Neuronal stem cell (in vitro differentiated cells): Measurements from ENCODE around the gene PLEK.

Experiments used
- DNase-seq: peaks from one replicate; pipeline ENCODE4 v3.0.0-alpha.2; 2013; ENCODE audit warnings: low spot score
- H2AFZ ChIP-seq: one replicate; pipeline ENCODE4 v1.6.1; 2013; ENCODE audit warnings: mild to moderate bottlenecking, low read length, inconsistent platforms
- H2AK5ac ChIP-seq: 2 replicates; pipeline ENCODE4 v1.6.1; 2013; ENCODE audit warnings: low read depth, mild to moderate bottlenecking, inconsistent platforms, low read length, moderate library complexity, mixed read lengths
- H2BK120ac ChIP-seq: 2 replicates; pipeline ENCODE4 v1.6.1; 2013; ENCODE audit warnings: low read depth, mild to moderate bottlenecking, inconsistent platforms, low read length, moderate library complexity, mixed read lengths
- H2BK12ac ChIP-seq: one replicate; pipeline ENCODE4 v1.6.1; 2013; ENCODE audit warnings: low read length, inconsistent platforms
- H2BK15ac ChIP-seq: 2 replicates; pipeline ENCODE4 v1.6.1; 2013; ENCODE audit warnings: mild to moderate bottlenecking, low read length, inconsistent platforms, mixed read lengths
- H2BK5ac ChIP-seq: one replicate; pipeline ENCODE4 v1.6.1; 2013; ENCODE audit warnings: inconsistent platforms, mild to moderate bottlenecking, low read length, moderate library complexity
- H3K14ac ChIP-seq: one replicate; pipeline ENCODE4 v1.6.1; 2013; ENCODE audit warnings: low read length, inconsistent platforms
- H3K18ac ChIP-seq: 2 replicates; pipeline ENCODE4 v1.6.1; 2013; ENCODE audit warnings: low read length, inconsistent platforms
- H3K23ac ChIP-seq: 2 replicates; pipeline ENCODE4 v1.6.1; 2013; ENCODE audit warnings: low read depth, mild to moderate bottlenecking, mixed read lengths, low read length, inconsistent platforms; ENCODE audit not compliant: poor library complexity
- H3K27ac ChIP-seq: replicated peaks from 3 replicates; pipeline ENCODE4 v1.5.1; 2013; ENCODE audit warnings: low read length, inconsistent platforms
- H3K27me3 ChIP-seq, 3 experiments: 2 replicates each; pipeline ENCODE4 v1.6.1; 2013; ENCODE audit warnings: low read length in 3 of 3, mild to moderate bottlenecking in 2 of 3, inconsistent platforms in 1 of 3, low read depth in 1 of 3, mixed read lengths in 1 of 3, moderate library complexity in 1 of 3; ENCODE audit not compliant: control insufficient read depth in 3 of 3, insufficient read depth in 3 of 3
- H3K36me3 ChIP-seq, 2 donors: replicated peaks in 1 of 2; 2 replicates each; pipeline ENCODE4 v1.6.1; 2013; ENCODE audit warnings: low read length in 2 of 2; ENCODE audit not compliant: control insufficient read depth in 2 of 2, insufficient read depth in 2 of 2
- H3K4ac ChIP-seq: 2 replicates; pipeline ENCODE4 v1.6.1; 2013; ENCODE audit warnings: inconsistent platforms, mild to moderate bottlenecking, low read length, moderate library complexity
- H3K4me1 ChIP-seq, 2 donors: 1 replicate in 1 of 2; 2 replicates in 1 of 2; pipeline ENCODE4 v1.6.1; 2013; ENCODE audit warnings: low read length in 2 of 2, low read depth in 1 of 2; ENCODE audit not compliant: control insufficient read depth in 2 of 2, insufficient read depth in 1 of 2
- H3K4me2 ChIP-seq: one replicate; pipeline ENCODE4 v1.6.1; 2013; ENCODE audit warnings: mild to moderate bottlenecking, low read length, inconsistent platforms; ENCODE audit not compliant: insufficient read depth, poor library complexity, severe bottlenecking
- H3K4me3 ChIP-seq, 2 donors: 2 replicates each; pipeline ENCODE4 v1.5.1; 2013; ENCODE audit warnings: low read length in 2 of 2, mild to moderate bottlenecking in 2 of 2, inconsistent platforms in 1 of 2, moderate library complexity in 1 of 2
- H3K79me1 ChIP-seq: one replicate; pipeline ENCODE4 v1.6.1; 2013; ENCODE audit warnings: low read depth, mild to moderate bottlenecking, inconsistent platforms, low read length, moderate library complexity
- H3K9ac ChIP-seq: one replicate; pipeline ENCODE4 v1.6.1; 2013; ENCODE audit warnings: mild to moderate bottlenecking, low read depth, low read length, inconsistent platforms; ENCODE audit not compliant: poor library complexity
- H3K9me3 ChIP-seq, 2 donors: replicated peaks in 1 of 2; 2 replicates each; pipeline versions ENCODE3 to v1.6.1; 2013; ENCODE audit warnings: low read length in 2 of 2, mild to moderate bottlenecking in 2 of 2, inconsistent platforms in 1 of 2, low read depth in 1 of 2, mixed read lengths in 1 of 2, moderate library complexity in 1 of 2; ENCODE audit not compliant: control insufficient read depth in 2 of 2, insufficient read depth in 1 of 2
- H4K8ac ChIP-seq: one replicate; pipeline ENCODE4 v1.6.1; 2013; ENCODE audit warnings: low read depth, mild to moderate bottlenecking, inconsistent platforms, low read length, moderate library complexity
- H4K91ac ChIP-seq: one replicate; pipeline ENCODE4 v1.6.1; 2013; ENCODE audit warnings: low read length, low read depth, mild to moderate bottlenecking, inconsistent platforms; ENCODE audit not compliant: poor library complexity
- WGBS, 2 donors: extraction: QIAGEN DNeasy Blood & Tissue Kit; methylation state at CpG; one replicate each; pipeline ENCODE4 v1.1.7; 2013; ENCODE audit warnings: missing lambda C conversion rate in 2 of 2, mixed read lengths in 1 of 2; ENCODE audit not compliant: insufficient read length in 2 of 2, insufficient replicate concordance in 1 of 2; ENCODE audit errors: extremely low coverage in 2 of 2; 5-methylcytosine and 5-hydroxymethylcytosine counted together

PLEK gene

GRCh38 chr2:68390114-68390513, 25.0 kb downstream of the PLEK start:
- Histone ChIP-seq H4K8ac (no peak overlapping the region), H3K27ac (no peak overlapping the region), H2BK15ac (no peak overlapping the region), H3K4ac (no peak overlapping the region), H3K4me3 (no peak overlapping the region), H3K79me1 (no peaks in the 10 kb centered on the region), H3K36me3 (no peaks in the 10 kb centered on the region), H3K9me3 (no peaks in the 10 kb centered on the region), H2AFZ (no peak overlapping the region), H2BK5ac (no peak overlapping the region), H4K91ac (no peak overlapping the region), H3K4me1 (peaks cover 0 to 4% of the 10 kb centered on the region in 2 donors), H3K27me3 (peaks cover 0 to 22% (median 0%) of the 10 kb centered on the region in 3 experiments), H3K23ac (no peak overlapping the region), H3K9ac (no peak overlapping the region), H3K18ac (no peak overlapping the region), H2AK5ac (no peak overlapping the region), H2BK12ac (no peak overlapping the region), H3K4me2 (no peak overlapping the region), H3K14ac (no peak overlapping the region), H2BK120ac (no peak overlapping the region)
- no CpG with 5 or more reads among the region's 2 CpGs for WGBS, 2 donors
- DNase-seq: no peak

- no peaks in the 10 kb centered on the region for H3K9me3 ChIP-seq
- H3K27ac ChIP-seq: no peak overlapping the region
- H3K27me3 ChIP-seq: peaks cover 0 to 24% (median 0%) of the 10 kb centered on the region in 3 experiments
- no peak overlapping the region for H4K8ac ChIP-seq
- H2BK5ac ChIP-seq: no peak overlapping the region
- no peak overlapping the region for H3K23ac ChIP-seq
- H2AK5ac ChIP-seq: no peak overlapping the region
- no peak for DNase-seq
- no peak overlapping the region for H3K4me2 ChIP-seq
- no peak overlapping the region for H3K9ac ChIP-seq
- no peak overlapping the region for H3K4ac ChIP-seq
- H3K14ac ChIP-seq: no peak overlapping the region
- no peak overlapping the region for H2BK15ac ChIP-seq
- no peak overlapping the region for H3K4me3 ChIP-seq
- H2AFZ ChIP-seq: no peak overlapping the region
- no peaks in the 10 kb centered on the region for H3K79me1 ChIP-seq
- no peak overlapping the region for H3K18ac ChIP-seq
- H2BK120ac ChIP-seq: no peak overlapping the region
- H2BK12ac ChIP-seq: no peak overlapping the region
- no peak overlapping the region for H4K91ac ChIP-seq
- peaks cover 0 to 2% of the 10 kb centered on the region in 2 donors for H3K4me1 ChIP-seq
- H3K36me3 ChIP-seq: no peaks in the 10 kb centered on the region
Observed at GRCh38 chr2:68390586-68390985, 25.5 kb downstream of the PLEK start.

GRCh38 chr2:68391099-68391498, 26.0 kb downstream of the PLEK start:
- no peak overlapping the region for H2BK12ac ChIP-seq
- H3K27me3 ChIP-seq: peaks cover 0 to 29% (median 0%) of the 10 kb centered on the region in 3 experiments
- H3K4me2 ChIP-seq: no peak overlapping the region
- H3K36me3 ChIP-seq: no peaks in the 10 kb centered on the region
- H3K14ac ChIP-seq: no peak overlapping the region
- no peak overlapping the region for H3K9ac ChIP-seq
- no peak overlapping the region for H2BK120ac ChIP-seq
- no peak overlapping the region for H3K27ac ChIP-seq
- no peak overlapping the region for H4K8ac ChIP-seq
- H4K91ac ChIP-seq: no peak overlapping the region
- no peak overlapping the region for H3K4ac ChIP-seq
- no peak overlapping the region for H3K23ac ChIP-seq
- no peak overlapping the region for H3K18ac ChIP-seq
- no CpG with 5 or more reads among the region's 2 CpGs for WGBS, 2 donors
- H2BK5ac ChIP-seq: no peak overlapping the region
- no peak overlapping the region for H2BK15ac ChIP-seq
- no peaks in the 10 kb centered on the region for H3K9me3 ChIP-seq
- H3K4me3 ChIP-seq: no peak overlapping the region
- no peak overlapping the region for H2AFZ ChIP-seq
- H3K79me1 ChIP-seq: no peaks in the 10 kb centered on the region
- no peak overlapping the region for H2AK5ac ChIP-seq
- DNase-seq: no peak
- no peaks in the 10 kb centered on the region for H3K4me1 ChIP-seq

- Histone ChIP-seq H3K79me1 (no peaks in the 10 kb centered on the region), H3K4me2 (no peak overlapping the region), H4K8ac (no peak overlapping the region), H3K4me1 (no peaks in the 10 kb centered on the region), H2BK120ac (no peak overlapping the region), H2AK5ac (no peak overlapping the region), H3K27me3 (peaks cover 0 to 31% (median 0%) of the 10 kb centered on the region in 3 experiments), H3K4me3 (no peak overlapping the region), H3K27ac (no peak overlapping the region), H2BK12ac (no peak overlapping the region), H3K23ac (no peak overlapping the region), H2BK5ac (no peak overlapping the region), H2BK15ac (no peak overlapping the region), H3K9ac (no peak overlapping the region), H3K18ac (no peak overlapping the region), H3K14ac (no peak overlapping the region), H4K91ac (no peak overlapping the region), H3K4ac (no peak overlapping the region), H3K9me3 (no peaks in the 10 kb centered on the region), H3K36me3 (no peaks in the 10 kb centered on the region), H2AFZ (no peak overlapping the region)
- no CpG with 5 or more reads among the region's 2 CpGs for WGBS, 2 donors
- DNase-seq: no peak
Observed at GRCh38 chr2:68391869-68392268, 26.8 kb downstream of the PLEK start.
